Measurements from ENCODE around the gene TEDDM1.
"Not testable (repeated sequence)": the region's sequence is repeated elsewhere in the genome, so short reads cannot be mapped to it uniquely, and the experiment has no call there.

Gene TEDDM1

GRCh38 chr1:182379781-182380180 lies 20.7 kb downstream of the TEDDM1 start:
- not testable (repeated sequence) for ATAC-seq

- no peak for ATAC-seq
Observed at GRCh38 chr1:182376936-182377574, 23.4 kb downstream of the TEDDM1 start.

GRCh38 chr1:182374101-182374834 lies 26.2 kb downstream of the TEDDM1 start:
- ATAC-seq: no peak

- ATAC-seq: no peak
Observed at GRCh38 chr1:182370532-182370931, 29.9 kb downstream of the TEDDM1 start.

GRCh38 chr1:182368903-182369302 lies 31.6 kb downstream of the TEDDM1 start:
- ATAC-seq: no peak

GRCh38 chr1:182368358-182368757 lies 32.1 kb downstream of the TEDDM1 start:
- no peak for ATAC-seq

GRCh38 chr1:182367926-182368325 lies 32.5 kb downstream of the TEDDM1 start:
- no peak for ATAC-seq

GRCh38 chr1:182366596-182366995 lies 33.9 kb downstream of the TEDDM1 start:
- ATAC-seq: no peak

GRCh38 chr1:182359645-182360044 lies 40.8 kb downstream of the TEDDM1 start:
- ATAC-seq: no peak

- ATAC-seq: no peak
Observed at GRCh38 chr1:182357913-182358312, 42.6 kb downstream of the TEDDM1 start.

- no peak for ATAC-seq
Observed at GRCh38 chr1:182357171-182357570, 43.3 kb downstream of the TEDDM1 start.

- ATAC-seq: no peak
Observed at GRCh38 chr1:182355723-182356098, 44.8 kb downstream of the TEDDM1 start.

- no peak for ATAC-seq
Observed at GRCh38 chr1:182351790-182352364, 48.6 kb downstream of the TEDDM1 start.

GRCh38 chr1:182350839-182351238 lies 49.6 kb downstream of the TEDDM1 start:
- no peak for ATAC-seq

GRCh38 chr1:182348961-182349747 lies 51.3 kb downstream of the TEDDM1 start:
- no peak for ATAC-seq

Data from activated CD4-positive, CD25-positive, alpha-beta regulatory T cell treated with anti-CD3 and anti-CD28 coated beads, Interleukin-2, amount 50 U/mL, for 24 hours (primary cell).